HuH-7 (cell line): ENCODE data around the gene CEPT1.

ENCODE experiments used
- DNase-seq: peaks from one replicate; pipeline ENCODE4 v3.0.0; 2011; ENCODE audit warnings: low spot score

The CEPT1 gene

DNA sequence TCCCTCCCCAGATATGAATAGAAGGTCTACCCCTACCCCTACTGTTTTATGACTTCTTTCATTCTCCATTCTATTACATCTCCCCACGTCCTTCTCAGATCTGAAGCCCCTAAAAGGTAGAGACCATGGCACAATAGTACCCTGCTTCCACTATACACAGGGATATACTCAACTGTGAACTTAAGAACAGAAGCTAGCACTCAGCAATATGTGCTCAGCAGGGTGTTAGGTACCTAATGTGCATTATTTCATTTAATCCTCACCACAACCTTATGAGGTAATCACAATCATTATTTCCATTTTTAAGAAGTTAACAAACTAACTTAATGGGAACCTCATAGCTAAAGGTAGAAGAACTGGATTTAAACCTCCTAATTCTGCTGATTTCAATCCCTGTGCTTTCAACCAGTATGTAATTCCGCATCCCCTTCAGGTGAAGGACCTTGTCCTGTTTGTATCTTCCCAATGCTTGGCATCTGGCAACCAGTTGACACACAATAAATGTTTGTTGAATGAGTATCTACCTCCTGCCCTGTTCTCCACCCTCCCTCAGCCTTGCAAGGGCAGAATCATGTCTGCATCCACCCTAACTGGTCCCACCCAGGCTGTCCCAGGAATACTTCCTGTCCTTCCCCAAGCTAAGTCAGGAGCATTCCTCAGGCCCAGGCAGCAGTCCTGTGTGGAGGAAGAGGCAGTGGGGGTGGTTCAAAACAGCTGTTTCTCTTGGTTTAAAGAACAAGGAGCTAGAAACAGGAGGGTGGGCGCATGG is 53.9 kb downstream of the CEPT1 start:
- DNase-seq = no peak

DNA sequence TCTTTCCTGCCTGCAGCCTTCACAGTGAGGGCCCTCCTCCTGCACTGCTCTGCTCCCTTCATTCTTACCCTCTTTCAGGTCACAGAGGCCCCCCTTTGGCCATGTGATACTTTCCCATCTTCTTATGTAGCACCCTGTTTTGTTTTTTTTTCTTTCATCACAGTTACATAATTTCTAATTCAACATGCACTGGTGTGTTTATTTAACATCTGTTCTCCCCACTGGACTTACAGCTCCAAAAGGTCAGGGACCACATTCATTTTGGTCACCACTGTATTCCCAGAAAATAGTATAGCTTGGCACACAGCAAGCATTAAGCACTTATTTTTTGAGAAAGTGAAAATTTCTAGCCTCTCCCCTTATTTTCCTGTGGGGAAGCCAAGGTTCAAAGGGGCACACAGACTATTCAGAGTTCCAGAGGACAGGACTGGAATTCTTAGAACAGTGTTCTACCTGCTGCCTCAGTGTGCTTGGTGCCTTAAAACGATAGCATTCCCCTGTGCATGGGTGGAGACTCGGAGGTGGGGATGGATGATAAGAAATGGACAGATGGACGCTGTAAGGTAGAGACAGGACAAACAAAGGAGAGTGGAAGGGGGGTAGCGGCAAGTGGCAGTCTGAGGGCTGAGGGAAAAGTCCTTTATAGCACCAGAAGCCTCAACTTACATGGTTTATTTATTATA is 55.1 kb downstream of the CEPT1 start:
- DNase-seq = no peak

DNA sequence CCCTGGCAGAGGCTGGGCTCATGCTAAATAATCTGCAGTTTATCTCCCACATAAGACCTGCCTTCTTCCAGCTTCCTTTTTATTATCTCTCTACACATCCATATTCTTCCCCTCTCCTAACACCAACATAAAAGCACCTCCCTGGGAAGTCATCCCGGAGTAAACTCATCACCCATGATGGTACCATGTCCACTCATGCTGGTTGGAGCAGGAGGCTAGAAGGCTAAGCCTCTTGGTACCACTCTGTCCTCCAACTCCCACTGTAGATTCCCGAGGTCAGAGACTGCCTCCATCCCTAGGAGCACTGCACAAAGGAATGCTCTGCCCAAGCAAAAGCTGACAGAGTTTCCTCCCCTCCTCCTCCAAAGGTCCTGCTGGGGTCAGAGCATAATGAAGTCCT is 56.2 kb downstream of the CEPT1 start:
- DNase-seq = no peak

DNA sequence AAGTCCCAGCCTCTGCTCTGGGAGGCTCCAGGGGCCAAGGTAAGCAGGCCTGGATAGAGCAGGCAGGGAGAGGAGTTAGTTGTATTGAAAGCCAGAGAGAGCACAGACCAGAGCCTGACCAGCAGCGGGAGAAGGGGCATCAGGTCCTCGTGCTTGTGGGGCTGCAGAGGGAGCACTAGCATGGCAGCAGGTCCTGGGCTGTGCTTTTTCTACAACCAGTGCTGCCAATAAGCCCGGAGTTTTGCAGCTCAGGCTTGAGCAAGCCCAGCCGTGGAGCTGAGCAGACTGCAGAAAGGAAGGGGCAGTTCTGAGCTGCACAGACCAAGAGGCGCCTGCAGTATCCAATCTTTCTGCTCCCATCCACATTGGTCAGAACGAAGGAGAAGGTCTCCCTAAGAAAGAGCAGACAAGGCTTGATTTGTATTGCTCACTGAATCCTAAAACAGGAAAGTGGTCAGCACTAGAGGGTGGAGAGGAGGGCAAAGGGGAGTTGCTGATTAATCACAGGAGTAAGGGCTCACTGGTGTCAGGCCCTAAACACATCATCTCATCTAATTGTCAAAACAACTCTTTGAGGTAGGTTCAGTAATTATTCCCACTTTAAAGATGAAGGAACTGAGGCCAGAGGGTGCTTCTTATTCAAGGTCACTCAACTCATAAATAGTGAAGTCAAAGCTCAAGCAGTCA is 57.7 kb downstream of the CEPT1 start:
- DNase-seq = no peak

DNA sequence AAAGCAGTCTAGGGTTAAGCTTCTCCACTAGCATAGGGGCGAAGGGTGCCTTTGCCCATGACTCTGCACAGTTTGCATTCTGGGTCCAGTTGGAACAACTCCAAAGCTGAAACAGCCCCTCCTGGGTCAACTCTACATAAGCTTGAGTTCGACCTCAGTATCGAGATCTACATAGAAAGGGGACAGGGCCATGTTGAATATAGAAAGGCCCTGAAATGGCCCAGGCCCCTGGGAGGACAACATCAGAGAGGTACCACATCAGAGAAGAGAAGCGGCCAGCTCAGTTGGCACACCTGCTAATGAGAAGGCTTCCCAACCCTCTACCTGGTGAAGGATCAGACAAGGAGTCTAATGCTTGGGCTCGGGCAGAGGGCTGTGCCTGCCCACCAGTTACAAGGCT is 58.8 kb downstream of the CEPT1 start:
- DNase-seq = no peak

DNA sequence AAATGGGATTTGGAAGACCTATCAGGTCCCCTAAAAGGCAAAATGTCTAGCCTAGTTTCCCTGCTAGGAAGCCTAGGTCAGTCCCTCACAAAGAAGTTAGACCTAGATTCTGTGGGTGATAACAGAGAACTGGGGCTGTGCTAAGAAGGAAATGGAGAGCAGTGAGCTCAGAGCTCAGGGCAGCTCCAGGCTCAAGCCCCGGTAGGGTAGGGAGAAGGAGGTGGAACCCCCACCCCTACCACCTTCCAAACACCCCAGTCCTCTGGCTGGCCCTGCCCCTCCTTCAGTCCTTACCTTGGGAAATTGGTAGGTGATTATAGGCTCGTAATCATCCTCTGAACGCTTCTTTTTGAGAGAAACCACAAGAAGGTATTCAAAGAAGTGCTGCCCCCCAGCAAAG is 59.3 kb downstream of the CEPT1 start:
- DNase-seq = no peak

GRCh38 chr1:111199881-111200801 is 60.1 kb downstream of the CEPT1 start, which contains the start of gene DENND2D:
TSS of gene DENND2D (minus strand) at chr1:111200646. CDS start at chr1:111200459, 187 bp downstream.
- DNase-seq = no peak

DNA sequence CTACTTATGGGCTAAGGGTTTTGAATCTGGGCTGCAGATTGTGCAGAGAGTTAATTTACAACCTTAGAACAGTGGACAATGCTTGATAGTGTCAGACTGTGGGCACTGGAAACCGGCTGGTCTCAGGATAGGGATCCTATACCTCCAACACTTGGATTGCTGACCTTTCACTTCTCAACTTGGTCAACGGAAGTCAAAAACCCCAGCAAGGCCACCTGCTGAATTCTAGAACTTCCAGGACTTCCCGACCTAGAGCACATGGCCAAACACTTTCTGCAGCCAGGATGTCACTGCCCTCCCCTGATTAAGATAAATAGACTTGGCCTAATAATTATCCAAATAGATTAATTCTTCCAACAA is 60.8 kb downstream of the CEPT1 start:
- DNase-seq = no peak

GRCh38 chr1:111201275-111202090 is 61.5 kb downstream of the CEPT1 start:
- no peak for DNase-seq

- DNase-seq = no peak
Measured at GRCh38 chr1:111202366-111202706, 62.3 kb downstream of the CEPT1 start.

DNA sequence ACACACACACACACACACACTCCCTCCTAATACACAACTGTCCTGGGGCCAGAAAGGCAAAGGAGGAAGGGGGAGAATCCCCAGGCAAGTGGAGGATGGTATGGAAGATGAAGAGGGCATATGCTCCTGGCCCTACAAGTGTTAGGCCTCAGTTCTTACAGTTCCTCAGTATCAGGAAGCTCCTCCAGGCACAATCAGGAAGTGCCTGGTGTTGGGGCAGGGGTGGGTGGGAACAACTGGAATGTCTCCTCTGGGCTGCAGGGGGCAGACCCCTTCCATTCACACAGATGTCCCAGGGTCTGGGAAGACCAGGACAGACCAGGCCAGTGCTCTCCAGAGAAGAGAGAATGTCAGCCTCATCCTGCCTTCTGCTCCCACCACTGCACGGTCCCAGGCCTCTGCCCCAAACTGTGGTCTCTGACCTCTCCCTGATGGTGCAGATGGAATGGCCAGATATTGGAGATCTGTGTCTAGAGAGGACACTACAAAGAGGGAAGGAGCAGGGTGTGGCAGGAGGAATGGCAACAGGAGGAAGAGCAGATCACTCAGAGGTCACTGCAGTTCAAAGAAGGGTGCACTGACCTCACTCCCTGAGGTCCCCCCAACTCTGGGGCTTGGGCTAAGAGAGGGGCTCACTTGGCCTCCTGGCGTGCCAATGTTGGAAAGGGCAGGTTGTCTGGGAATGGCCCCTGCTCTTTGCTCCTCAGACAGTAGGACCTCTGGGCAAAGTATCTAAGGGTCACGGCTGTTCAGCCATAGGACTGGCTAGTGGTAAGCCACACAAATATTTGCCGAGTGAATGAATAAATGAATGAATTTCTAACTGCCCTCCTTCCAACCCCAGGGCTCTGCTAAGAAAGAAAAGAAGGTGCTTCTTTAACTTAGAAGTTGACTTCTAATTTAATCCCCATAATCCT is 62.9 kb downstream of the CEPT1 start:
- DNase-seq = no peak

GRCh38 chr1:111203681-111204200 is 63.7 kb downstream of the CEPT1 start:
- no peak for DNase-seq

DNA sequence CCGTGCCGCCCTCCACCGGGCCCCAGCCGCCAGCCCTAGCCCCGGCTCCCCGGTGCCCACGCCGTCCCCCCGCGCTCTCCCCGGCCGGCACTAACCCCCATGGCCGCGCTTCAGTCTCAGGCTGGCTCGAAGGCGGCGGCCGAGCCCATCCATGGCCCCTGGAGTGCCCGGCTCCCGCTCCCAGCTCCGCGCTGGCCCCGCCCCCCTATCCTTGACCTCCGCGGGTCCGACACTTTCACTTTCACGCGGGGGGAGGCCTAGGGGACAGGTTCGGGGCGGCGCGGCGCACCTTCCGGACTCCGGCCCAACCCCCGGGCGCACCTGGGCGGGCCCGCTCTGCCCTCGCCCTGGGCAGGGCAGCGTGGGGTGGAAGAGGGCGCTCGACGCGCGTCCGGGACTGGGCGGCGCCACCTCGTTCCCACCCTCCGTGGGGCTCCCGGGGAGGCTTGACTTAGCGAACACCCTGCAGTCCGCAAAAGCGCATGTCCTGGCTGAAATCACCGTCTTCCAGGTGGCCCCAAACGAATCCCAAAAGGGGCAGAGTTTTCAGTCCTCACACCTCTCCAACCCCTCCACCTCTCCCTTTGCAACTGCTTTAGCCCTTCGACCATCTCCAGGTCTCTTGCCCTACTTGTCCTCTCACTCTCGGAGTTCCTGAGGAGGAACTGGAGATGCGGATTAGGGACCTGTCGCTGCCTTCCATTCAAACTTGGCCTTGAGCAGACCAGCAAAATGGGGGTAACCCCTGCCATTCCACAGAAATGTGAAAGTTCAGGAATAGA is 64.4 kb downstream of the CEPT1 start:
- no peak for DNase-seq

DNA sequence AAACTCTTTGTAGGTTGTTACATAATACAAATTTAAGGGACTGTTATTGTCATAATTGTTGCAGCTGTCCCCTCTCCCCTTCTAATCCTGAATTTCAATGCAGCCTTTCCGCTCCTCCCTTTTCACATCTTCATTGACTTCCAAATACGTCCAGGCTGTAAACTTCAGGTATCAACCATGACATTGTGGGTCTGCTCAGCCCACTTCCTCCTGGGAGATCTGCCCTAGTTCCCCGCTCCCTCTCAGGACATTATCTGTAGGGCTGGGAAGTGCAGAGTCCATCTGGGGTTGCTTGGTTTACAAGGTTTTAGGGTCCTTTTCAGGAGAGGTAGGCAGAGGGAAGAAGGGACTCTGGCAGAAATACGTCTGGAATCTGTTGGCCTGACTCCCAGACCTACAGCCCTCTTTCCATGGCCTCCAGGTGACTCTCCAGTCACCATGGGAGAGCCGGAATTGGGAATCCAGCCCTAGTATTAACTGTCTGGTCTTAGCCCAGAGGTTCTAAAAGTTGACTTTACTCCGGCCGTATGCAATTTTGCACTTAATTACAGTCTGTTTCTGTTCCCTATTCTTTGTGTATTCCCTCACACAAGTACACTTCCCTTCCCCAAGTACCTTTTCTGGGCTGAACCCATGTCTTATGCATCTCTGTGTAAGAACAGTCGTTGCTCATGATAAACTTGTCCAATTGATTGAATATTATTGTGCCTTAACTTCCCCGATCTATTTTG is 65.1 kb downstream of the CEPT1 start:
- no peak for DNase-seq

GRCh38 chr1:111205714-111206050 is 65.7 kb downstream of the CEPT1 start:
- DNase-seq = no peak

GRCh38 chr1:111208921-111209320 is 68.9 kb downstream of the CEPT1 start:
- no peak for DNase-seq

GRCh38 chr1:111209622-111210021 is 69.6 kb downstream of the CEPT1 start:
- no peak for DNase-seq

DNA sequence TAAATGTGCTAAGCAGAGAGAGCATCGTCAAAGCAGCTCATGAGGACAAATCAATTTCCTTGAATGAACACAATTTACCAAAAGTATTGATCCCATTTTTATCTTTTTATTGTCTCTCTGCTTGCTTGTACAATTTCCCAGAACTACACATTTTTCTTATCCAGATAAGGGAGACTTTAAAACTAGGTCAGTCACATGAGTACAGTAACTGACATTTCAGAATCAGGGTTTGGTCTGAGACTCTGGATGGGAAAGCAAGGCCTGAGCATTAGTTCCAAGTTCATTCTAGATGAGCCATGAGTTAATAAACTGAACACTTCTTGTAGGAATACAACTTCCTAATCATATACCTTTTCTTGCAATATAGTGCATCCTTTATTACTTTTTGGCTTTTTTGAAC is 71.9 kb downstream of the CEPT1 start:
- no peak for DNase-seq
